ENCODE data around the gene ASMTL. TPM values are rescaled to one million over a fixed set of nuclear protein-coding genes. Genes with fewer than 3 reads are reported as not detected.
"Not testable (repeated sequence)": the region's sequence is repeated elsewhere in the genome, so short reads cannot be mapped to it uniquely, and the experiment has no call there.

The ASMTL gene
- total and polyA plus RNA-seq, 2 of the 13 experiments (the other 11 are each of a cell fraction or from before 2014, with no cell fraction given) = 5.6 to 16.3 TPM

DNA sequence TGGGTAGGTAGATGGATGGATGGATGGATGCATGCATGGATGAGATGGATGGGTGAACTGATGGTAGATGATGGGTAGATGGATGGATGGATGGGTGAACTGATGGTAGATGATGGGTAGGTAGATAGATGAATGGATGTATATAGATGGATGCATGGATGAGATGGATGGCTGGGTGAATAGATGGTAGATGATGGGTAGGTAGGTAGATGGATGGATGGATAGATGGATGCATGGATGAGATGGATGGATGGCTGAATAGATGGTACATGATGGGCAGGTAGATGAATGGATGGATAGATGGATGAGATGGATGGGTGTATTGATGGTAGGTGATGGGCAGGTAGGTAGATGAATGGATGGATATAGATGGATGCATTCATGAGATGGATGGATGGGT is 45.7 kb downstream of the ASMTL start (continued):
- TF ChIP-seq, protein P1, sequence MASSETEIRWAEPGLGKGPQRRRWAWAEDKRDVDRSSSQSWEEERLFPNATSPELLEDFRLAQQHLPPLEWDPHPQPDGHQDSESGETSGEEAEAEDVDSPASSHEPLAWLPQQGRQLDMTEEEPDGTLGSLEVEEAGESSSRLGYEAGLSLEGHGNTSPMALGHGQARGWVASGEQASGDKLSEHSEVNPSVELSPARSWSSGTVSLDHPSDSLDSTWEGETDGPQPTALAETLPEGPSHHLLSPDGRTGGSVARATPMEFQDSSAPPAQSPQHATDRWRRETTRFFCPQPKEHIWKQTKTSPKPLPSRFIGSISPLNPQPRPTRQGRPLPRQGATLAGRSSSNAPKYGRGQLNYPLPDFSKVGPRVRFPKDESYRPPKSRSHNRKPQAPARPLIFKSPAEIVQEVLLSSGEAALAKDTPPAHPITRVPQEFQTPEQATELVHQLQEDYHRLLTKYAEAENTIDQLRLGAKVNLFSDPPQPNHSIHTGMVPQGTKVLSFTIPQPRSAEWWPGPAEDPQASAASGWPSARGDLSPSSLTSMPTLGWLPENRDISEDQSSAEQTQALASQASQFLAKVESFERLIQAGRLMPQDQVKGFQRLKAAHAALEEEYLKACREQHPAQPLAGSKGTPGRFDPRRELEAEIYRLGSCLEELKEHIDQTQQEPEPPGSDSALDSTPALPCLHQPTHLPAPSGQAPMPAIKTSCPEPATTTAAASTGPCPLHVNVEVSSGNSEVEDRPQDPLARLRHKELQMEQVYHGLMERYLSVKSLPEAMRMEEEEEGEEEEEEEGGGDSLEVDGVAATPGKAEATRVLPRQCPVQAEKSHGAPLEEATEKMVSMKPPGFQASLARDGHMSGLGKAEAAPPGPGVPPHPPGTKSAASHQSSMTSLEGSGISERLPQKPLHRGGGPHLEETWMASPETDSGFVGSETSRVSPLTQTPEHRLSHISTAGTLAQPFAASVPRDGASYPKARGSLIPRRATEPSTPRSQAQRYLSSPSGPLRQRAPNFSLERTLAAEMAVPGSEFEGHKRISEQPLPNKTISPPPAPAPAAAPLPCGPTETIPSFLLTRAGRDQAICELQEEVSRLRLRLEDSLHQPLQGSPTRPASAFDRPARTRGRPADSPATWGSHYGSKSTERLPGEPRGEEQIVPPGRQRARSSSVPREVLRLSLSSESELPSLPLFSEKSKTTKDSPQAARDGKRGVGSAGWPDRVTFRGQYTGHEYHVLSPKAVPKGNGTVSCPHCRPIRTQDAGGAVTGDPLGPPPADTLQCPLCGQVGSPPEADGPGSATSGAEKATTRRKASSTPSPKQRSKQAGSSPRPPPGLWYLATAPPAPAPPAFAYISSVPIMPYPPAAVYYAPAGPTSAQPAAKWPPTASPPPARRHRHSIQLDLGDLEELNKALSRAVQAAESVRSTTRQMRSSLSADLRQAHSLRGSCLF (CRISPR knock-in tag; IDR thresholded peaks at IDR 0.05; ENCODE audit: borderline replicate concordance) = no peak
- TF ChIP-seq ZNF468 (CRISPR knock-in tag; IDR thresholded peaks at IDR 0.05) (no peak), HNF4G (IDR thresholded peaks at IDR 0.05; ENCODE audit: borderline replicate concordance, low read depth, low read length) (no peak), HNF4G (CRISPR knock-in tag; IDR thresholded peaks at IDR 0.05; ENCODE audit: borderline replicate concordance, low read depth) (no peak), ZNF567 (CRISPR knock-in tag; IDR thresholded peaks at IDR 0.05; ENCODE audit: borderline replicate concordance) (no peak)

DNA sequence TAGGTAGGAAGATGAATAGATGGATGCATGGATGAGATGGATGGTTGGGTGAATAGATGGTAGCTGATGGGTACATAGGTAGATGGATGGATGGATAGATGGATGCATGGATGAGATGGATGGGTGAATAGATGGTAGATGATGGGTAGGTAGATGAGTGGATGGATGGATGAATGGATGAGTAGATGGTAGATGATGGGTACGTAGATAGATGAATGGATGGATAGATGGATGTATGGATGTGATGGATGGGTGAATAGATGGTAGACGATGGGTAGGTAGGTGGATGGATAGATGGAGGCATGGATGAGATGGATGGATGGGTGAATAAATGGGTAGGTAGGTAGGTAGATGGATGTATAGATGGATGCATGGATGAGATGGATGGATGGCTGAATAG is 46.9 kb downstream of the ASMTL start:
- intact Hi-C loops (cut with micrococcal nuclease; ENCODE audit: unreplicated experiment); FAIRE-seq: not testable (repeated sequence)

More for the DNA sequence above, 46.9 kb downstream of the ASMTL start:
- H3K79me2 ChIP-seq (ENCODE audit: insufficient read depth, low read length); H3K27me3 ChIP-seq (ENCODE audit: control insufficient read depth in 1 of 2, insufficient read depth in 2 of 2, low read length in 2 of 2); H3K9ac ChIP-seq (ENCODE audit: insufficient read depth, low read depth, low read length); in situ Hi-C loops (cut with HindIII; ENCODE audit: extremely low pct_ligation_motif_present, low pct_unique_long_range_greater_than_20kb); H3K4me2 ChIP-seq (ENCODE audit: low read depth, low read length); H4K20me1 ChIP-seq (ENCODE audit: insufficient read depth, low read length); DNase-seq (ENCODE audit: low spot score); H3K27ac ChIP-seq (ENCODE audit: extremely low read length, insufficient read depth, low read length); H3K4me3 ChIP-seq (replicated peaks in 1 of 3; ENCODE audit: insufficient read depth in 1 of 3, low read depth in 2 of 3, low read length in 3 of 3); CTCF ChIA-PET (ENCODE audit: low intra/inter-chr PET ratio, low total read pairs); POLR2A ChIA-PET; H3K9me3 ChIP-seq (ENCODE audit: low read length); H2AFZ ChIP-seq (ENCODE audit: low read length); ATAC-seq; BruUV-seq (replicated peaks): not testable (repeated sequence)
- peaks cover 8 to 49% of the 10 kb centered on the region in 2 experiments; a peak in 4 of 5 replicates for H3K36me3 ChIP-seq (replicated peaks in 1 of 2; ENCODE audit: control insufficient read depth in 1 of 2, insufficient read depth in 2 of 2, low read length in 2 of 2)
- peaks cover 12% of the 10 kb centered on the region for H3K4me1 ChIP-seq (ENCODE audit: insufficient read depth, low read length)
- 97% methylated on average over 2 of the region's 2 CpGs for WGBS (ENCODE audit: low lambda C conversion rate)
